Chondrocyte (in vitro differentiated cells): ENCODE data around the gene ATXN7L3. TPM values are rescaled to one million over a fixed set of nuclear protein-coding genes. Genes with fewer than 3 reads are reported as not detected.

Experiments
- DNase-seq: peaks from one replicate; pipeline ENCODE4 v3.0.0; 2021; ENCODE audit warnings: mixed read lengths, low spot score
- H3K27ac Mint-ChIP-seq: one replicate; pipeline ENCODE4 v1.8.0; 2021; ENCODE audit warnings: mild to moderate bottlenecking, moderate library complexity, mixed read lengths; ENCODE audit not compliant: unreplicated experiment
- H3K27me3 Mint-ChIP-seq: 2 replicates; pipeline ENCODE4 v1.8.0; 2021; ENCODE audit warnings: low read depth, mixed read lengths
- H3K36me3 Mint-ChIP-seq: 2 replicates; pipeline ENCODE4 v1.8.0; 2021; ENCODE audit warnings: low read depth, mixed read lengths
- H3K4me1 Mint-ChIP-seq: 2 replicates; pipeline ENCODE4 v1.8.0; 2021; ENCODE audit warnings: low read depth, mild to moderate bottlenecking, mixed read lengths
- H3K4me3 Mint-ChIP-seq: one replicate; pipeline ENCODE4 v1.8.0; 2021; ENCODE audit warnings: mild to moderate bottlenecking, moderate library complexity, mixed read lengths; ENCODE audit not compliant: unreplicated experiment
- H3K9me3 Mint-ChIP-seq: 2 replicates; pipeline ENCODE4 v1.8.0; 2021; ENCODE audit warnings: low read depth, mixed read lengths
- total RNA-seq: library from RNA; stranded (reverse); gene quantifications from 3 replicates; pipeline ENCODE4 v1.2.1, GENCODE V29; 2021
- TF ChIP-seq, protein P1 (sequence below): fragments of 200-600 bp; sonication (generic); IDR thresholded peaks from 2 replicates; pipeline ENCODE4 v1.5.0; 2021; ENCODE audit warnings: antibody characterized with exemption, mild to moderate bottlenecking, moderate library complexity

ATXN7L3 gene
- total RNA-seq, 1 donor from 2014 or later: 93.4 TPM

DNA sequence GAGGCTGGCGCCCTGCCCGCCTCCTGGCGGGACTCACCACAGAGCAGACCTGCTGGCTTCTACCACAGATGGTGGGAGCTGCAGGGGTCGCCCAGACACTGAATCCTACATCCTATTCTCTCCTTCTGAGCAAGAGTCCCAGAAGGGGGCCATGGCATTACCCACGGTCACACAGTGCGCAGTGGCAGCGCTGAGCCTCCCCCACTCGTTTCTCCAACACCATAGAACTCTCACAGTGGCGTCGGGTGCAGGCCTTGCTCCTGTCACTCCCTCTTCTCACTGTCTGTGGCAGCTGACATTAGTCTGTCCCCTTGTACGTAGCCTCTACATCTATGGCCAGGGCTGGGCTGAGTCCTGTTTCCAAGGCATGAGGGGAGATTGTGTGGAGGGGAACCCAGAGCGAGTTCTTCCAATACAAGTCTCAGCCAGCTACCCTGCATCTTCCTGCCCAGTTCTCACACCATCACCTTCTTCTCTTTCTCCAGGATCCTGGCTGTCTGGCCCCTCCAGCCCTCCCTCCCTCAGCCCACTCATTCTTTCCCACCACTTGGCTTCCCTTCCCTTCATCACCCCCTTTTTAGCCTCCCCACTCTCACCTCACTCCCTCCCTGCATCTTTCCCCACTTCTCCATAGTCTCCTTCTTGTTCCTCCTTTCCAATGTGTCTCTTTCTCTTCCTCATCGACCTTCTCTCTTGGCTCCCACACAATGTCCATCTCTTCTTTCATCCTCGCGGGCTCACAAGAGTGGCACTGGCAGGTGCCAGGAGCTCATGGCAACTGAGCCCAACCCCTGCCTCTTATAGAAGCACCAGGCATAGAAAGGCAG, 13.9 kb upstream of the ATXN7L3 start:
- Mint-ChIP-seq H3K27ac (no peak overlapping the region), H3K4me1 (peaks cover 15% of the 10 kb centered on the region), H3K27me3 (no peaks in the 10 kb centered on the region), H3K36me3 (peaks cover 27% of the 10 kb centered on the region), H3K4me3 (no peak overlapping the region), H3K9me3 (no peaks in the 10 kb centered on the region)
- DNase-seq: no peak
- TF ChIP-seq, protein P1, sequence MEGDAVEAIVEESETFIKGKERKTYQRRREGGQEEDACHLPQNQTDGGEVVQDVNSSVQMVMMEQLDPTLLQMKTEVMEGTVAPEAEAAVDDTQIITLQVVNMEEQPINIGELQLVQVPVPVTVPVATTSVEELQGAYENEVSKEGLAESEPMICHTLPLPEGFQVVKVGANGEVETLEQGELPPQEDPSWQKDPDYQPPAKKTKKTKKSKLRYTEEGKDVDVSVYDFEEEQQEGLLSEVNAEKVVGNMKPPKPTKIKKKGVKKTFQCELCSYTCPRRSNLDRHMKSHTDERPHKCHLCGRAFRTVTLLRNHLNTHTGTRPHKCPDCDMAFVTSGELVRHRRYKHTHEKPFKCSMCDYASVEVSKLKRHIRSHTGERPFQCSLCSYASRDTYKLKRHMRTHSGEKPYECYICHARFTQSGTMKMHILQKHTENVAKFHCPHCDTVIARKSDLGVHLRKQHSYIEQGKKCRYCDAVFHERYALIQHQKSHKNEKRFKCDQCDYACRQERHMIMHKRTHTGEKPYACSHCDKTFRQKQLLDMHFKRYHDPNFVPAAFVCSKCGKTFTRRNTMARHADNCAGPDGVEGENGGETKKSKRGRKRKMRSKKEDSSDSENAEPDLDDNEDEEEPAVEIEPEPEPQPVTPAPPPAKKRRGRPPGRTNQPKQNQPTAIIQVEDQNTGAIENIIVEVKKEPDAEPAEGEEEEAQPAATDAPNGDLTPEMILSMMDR: no peak

DNA sequence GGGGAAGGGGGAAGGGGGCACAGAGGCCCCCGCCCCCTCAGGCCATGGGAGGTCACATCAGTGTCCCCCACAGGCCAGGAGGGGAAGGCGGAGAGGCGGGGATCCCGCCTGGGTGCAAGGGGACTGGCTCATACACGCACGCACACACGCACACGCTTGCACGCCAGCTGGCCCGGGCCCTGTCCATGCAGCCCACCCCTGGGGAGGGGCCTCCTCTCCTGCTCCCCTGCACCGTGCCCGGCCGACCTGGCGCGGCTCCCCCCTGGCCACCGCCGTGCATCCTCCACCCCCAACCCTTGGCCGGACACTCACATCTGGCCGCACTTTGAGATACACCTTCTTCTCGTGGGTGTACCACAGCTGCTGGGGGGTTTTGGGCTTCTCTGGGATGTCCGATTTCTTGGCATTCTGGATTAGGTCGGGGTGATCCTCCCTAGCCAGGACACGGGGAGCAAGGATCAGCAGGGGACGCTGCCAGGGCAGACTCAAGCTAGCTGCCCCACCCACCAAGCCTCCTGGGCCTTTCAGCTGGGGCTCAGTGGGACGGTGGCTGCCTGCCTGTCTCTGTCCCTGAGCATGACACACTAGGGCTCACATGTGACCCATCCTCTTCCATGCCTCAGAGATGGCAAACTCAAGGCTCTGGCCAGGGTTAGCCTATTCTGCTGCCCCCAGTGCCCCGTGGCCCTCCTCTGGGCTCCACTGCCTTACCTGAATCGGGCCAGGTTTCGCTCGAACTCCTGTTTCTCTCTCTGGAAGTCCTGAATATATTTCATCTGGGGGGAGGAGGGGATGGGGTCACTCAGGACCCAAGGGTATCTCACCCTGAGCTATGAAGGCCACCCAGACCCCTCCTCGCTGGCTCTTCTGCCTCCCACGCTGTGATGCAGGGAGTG, 13.1 kb upstream of the ATXN7L3 start:
- DNase-seq: peak; percentile 88
- Mint-ChIP-seq H3K9me3 (no peaks in the 10 kb centered on the region), H3K4me1 (peaks cover 11% of the 10 kb centered on the region), H3K27ac (no peak overlapping the region), H3K27me3 (no peaks in the 10 kb centered on the region), H3K4me3 (no peak overlapping the region), H3K36me3 (peaks cover 33% of the 10 kb centered on the region)
- TF ChIP-seq, protein P1: no peak

DNA sequence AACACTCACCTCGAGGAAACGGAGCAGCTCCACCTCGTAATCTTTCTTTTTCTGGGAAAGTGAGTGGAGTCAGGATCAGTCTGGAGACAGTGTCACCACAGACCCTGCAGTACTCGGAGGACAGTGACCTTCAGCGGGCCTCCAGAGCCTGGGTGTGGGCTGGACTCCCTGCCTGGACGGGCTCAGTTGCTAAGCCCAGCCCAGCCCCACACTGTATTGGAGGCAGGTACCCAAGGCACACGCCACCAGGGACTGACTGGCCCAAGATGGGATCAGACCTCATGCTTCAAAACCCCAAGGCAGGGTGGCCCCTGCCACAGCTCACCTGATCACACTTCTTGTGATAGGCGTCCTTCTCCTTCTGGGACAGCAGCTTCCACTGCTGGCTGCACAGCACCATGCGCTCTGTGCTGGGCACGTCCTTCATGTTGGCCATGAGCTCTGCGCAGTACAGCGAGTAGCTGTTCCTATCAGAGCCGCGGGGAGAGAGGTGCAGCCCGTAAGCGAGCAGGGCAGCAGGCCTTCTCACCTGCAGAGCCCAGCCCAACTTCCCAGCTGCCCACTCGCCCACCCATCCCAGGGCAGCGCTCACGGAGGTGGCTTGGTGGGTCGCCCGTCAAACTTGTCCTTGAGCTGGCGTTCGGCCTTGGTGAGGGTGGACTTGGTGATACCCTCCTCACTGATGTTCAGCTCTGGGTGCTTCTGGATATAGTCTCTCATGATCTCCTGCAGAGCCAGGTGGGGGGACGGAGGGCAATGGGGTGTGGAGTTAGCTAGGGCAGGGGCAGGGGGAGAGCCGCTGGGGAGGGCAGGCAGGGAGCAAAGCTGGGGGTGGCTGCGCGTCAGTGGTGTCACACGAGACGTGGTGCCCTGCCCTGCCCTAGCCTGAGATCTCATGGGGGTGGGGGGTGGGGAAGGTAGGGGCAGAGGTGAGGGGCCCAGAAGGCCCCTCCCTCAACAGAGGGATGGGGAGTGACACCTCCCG, 11.9 kb upstream of the ATXN7L3 start:
- peak overlapping the region; percentile 36 for H3K27ac Mint-ChIP-seq
- peaks cover under 1% of the 10 kb centered on the region for H3K4me1 Mint-ChIP-seq

DNA sequence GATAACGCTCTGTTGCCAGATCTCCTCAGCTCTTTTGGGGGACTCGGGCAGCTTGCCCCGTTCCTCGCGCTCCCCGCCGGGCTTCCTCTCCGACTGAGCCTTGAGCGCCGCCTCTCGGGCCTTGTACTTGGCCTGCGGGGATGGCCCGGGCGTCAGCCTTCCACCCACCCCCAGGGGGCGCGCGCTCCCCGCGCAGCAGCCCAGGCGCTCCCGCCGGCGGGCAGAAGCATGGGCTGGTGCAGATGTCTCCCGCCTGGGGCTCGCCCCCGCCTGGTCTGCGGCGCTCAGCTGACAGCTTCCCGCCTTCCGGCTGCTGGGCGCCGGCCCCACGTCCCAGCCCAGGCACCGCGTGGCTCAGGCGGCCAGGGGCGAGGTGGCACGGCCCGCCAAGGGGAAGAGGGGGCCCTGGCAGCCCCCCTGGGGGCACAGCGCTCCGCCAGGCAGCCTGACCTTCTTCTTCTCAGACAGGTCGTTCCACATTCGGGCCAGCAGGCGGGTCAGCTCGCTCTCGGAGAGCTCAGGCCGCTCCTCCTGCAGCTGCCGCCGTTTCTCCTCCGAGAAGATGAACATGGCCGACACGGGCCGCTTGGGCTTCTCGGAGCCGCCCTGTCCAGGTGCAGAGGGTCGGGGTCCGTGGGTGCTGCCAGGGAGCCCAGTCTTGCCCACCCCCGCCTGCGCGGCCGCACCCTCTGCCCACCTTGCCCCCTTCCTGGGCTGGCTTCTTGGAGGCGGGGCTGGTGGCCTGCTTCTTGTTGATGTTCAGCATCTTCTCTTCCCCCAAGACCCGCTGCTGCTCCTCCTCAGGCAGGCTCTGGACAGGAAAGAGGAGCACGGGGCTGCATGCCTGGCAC, 10.9 kb upstream of the ATXN7L3 start:
- DNase-seq: peak; percentile 95
- peak overlapping the region; percentile 85 for H3K27ac Mint-ChIP-seq
- no peak overlapping the region for H3K4me3 Mint-ChIP-seq
- no peaks in the 10 kb centered on the region for H3K4me1 Mint-ChIP-seq
- TF ChIP-seq, protein P1: peak; percentile 98
- H3K36me3 Mint-ChIP-seq: peaks cover 30% of the 10 kb centered on the region
- no peaks in the 10 kb centered on the region for H3K27me3 Mint-ChIP-seq
- no peaks in the 10 kb centered on the region for H3K9me3 Mint-ChIP-seq

More for the DNA sequence above, 11.9 kb upstream of the ATXN7L3 start:
- Mint-ChIP-seq H3K9me3 (no peaks in the 10 kb centered on the region), H3K36me3 (peaks cover 33% of the 10 kb centered on the region), H3K27me3 (no peaks in the 10 kb centered on the region), H3K4me3 (no peak overlapping the region)
- peak; percentile 91 for DNase-seq
- TF ChIP-seq, protein P1: no peak
